Suppressor macrophage treated with lipopolysaccharide for 4 hours (primary cell): Measurements from ENCODE around the gene UVRAG.
"Not testable (repeated sequence)": the region's sequence is repeated elsewhere in the genome, so short reads cannot be mapped to it uniquely, and the experiment has no call there.

Source experiments
- DNase-seq: peaks from one replicate; pipeline ENCODE4 v3.0.0-alpha.2; 2020

Gene UVRAG

DNA sequence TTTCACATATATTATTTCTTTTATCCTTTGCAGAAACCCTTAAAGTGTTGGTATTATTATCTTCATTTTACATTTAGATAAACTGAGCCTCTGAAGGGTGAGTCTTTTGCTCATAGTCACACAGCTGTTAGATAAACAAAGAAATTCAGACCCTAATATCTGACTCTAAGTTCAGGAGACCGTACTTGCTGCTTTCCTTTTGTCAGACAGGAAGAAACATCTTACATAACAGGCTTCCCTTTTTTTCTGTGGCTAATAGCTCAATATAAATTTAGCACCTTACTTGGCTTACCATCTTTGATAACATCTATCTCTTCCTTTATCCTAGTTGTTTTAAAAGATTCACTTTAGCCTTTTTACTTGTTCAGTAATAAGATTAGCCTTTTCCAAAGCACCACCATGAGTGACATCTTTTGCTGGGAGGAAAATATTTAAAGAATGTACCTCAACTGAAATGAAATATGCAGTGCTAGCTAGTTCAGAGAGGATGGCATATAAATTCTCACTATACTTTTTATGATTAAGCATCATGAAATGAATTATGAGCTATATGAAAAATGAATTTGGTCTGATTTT is 262.7 kb downstream of the UVRAG start:
- DNase-seq: peak; percentile 30

DNA sequence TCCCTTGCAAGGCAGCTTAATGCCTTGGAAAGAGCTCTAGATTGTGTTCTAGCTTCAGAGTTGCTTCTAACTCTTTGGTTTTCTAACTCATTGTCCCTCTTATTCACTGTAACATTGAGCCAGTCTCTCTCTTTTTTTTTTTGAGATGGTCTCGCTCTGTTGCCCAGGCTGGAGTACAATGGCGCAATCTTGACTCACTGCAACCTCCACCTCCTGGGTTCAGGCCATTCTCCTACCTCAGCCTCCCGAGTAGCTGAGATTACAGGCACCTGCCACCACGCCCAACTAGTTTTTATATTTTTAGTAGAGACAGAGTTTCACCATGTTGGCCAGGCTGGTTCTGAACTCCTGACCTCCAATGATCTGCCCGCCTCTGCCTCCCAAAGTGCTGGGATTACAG is 266.1 kb downstream of the UVRAG start:
- DNase-seq: not testable (repeated sequence)

DNA sequence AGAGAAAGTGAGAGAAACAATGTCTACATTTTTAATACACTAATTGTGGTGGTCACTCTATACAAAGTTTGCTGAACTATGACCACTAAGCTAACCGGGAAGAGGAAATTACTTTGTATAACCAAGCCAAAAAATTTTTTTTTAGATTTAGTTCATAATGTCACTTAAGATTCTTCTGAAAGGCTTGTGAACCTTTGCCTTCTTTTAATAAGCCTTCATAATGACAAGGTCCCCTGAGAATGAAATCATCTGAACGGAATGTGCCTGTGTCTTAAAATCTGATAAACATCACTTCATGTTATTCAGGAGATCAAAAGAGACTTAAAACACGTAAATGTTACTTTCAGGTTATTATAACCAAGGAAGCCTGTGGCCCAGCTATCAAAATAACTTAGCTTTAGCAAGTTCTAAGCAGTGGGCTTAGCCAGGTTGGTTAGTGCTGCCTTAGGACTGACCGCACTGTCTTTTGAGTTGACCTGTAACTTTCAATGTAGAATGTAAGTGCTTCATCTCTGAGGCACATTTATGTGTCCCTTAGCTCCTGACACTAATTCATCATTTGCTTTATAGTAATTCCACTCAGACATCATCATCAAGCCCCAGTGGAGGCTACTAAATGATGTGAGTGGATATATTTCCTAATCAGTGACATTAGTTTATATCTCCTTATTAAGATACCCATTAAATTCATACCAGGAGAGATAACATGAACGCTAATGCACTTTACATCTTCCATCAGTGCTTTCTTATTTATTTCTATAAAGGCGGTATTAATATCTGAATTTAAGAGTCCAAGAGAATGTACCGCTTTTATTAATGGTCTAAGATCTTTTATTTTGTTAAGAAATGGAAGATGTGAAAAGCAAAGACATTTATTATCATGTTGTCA is 268.8 kb downstream of the UVRAG start:
- DNase-seq: no peak

DNA sequence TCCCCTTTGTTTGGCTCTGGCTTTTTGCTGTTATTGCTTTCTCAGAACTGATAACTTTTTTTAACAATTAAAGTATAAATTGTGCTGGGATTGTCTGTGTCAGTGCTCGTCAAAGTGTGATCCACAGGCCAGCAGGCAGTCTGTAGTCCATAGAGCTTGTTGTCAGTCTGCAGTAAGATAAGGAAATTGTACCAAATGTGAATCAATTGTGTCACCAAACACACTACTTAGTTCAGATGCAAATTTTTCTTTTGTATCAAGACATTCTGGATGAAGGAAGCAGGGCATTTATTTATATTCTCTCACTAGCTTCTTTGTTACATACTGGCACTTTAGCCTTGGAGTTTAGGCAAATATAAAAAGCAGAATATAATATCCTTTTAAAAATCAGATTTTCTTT is 270.3 kb downstream of the UVRAG start:
- no peak for DNase-seq

DNA sequence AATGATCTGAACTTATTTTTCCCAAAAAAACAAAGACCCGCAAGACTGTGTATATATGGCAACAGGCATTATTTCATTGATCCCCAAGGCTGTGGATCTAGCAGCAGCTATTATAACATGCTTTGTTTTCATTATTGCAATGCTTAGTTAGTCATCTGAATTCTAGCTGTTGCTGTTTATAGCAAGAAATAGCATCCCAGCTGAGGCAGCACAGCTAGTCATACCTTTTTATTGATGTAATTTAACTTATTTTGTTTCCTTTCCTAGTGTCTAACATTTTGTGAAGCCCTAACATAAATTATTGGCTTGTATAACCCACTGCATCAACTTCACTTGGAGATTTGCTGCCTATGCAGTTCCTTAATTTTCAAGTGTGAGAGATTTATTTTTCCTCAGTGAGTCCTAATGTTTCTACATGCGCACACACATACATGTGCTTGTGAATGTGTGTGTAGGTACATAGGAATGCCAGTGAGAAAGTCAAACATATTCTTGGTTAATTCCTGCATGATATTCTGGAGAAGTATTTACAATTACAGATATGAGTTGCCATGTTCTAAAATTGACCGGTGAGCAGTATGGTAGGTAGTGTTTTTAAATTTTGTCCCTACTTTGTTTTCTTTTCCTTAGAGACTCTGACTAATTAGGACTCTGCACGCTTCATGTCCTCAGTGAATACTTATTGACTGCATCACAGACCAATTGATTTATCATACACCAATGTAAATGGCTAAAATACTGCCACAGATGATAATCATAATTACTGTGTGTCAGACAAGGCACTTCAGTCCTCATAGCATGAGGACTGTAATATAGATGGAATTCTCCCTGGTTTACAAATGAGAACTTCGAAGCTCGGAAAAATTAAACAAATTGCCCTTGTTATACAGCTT is 272.0 kb downstream of the UVRAG start:
- DNase-seq: no peak

DNA sequence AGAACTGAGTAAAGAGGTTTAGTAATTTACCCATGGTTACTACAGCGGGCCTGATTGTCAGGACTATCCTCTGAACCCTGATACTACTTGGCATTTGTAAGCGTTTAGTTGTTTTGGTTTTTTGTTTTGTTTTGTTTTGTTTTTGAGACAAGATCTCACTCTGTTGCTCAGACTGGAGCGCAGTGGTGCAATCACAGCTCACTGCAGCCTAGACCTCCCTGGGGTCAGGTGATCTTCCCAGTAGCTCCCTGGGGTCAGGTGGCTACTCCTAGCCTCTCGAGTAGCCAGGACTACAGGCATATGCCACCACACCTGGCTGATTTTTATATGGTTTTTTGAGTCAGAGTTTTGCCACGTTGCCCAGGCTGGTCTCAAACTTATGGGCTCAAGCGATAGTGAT is 272.7 kb downstream of the UVRAG start:
- no peak for DNase-seq

DNA sequence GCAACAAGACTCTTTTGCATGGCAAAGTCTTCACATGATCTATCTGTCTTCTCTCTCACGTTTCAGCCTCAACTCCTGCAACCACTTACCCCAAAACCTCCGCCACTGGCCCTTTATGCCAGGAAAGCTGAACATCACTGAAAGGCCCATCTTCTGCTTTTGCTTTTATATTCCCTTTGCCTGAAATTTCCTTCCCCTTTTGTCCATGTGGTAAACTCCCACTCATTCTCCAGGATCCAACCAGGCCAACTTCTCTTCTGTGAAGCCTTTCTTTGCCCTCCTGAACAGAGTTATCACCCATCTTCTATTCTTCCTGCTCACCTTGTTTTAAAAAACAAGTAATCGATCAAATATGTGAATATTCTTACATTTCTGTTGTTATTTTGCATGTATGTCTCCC is 273.5 kb downstream of the UVRAG start:
- peak; percentile 15 for DNase-seq

DNA sequence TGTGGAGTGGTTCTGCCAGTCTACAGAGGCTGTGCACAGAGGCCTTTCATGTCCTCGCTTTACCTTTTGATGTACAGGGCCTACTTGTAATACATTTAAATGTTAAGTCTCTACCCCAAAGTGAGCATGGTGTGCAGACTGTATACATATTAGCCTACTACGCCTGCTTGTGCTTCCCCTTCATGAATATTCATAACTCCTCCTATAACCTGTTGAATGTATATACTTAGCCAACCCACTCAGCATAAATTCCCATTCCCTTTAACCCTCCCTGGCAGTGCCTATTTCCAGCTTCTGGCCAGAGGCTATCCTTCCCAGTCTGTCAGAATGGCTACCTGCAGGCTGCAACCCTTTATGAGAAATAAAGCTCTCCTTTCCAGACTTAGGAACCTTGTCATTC is 275.2 kb downstream of the UVRAG start:
- no peak for DNase-seq

DNA sequence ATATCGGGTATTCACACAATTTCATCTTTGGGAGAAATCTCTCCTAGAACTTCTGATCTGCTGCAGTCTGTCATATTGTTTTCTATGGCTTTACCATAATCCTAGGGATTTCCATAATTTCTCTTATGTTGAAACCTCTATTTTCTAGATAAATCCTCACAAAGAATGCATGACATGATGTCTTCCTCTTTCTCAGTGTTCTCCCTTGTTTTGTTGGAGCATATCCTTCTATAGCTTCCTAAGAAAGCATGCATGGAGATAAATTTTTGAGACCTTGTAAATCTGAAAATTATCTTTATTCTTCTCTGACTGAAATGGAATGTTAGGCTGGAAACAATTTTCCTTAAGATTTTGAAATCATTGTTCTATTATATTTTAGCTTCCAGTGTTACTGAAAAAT is 275.8 kb downstream of the UVRAG start:
- no peak for DNase-seq

DNA sequence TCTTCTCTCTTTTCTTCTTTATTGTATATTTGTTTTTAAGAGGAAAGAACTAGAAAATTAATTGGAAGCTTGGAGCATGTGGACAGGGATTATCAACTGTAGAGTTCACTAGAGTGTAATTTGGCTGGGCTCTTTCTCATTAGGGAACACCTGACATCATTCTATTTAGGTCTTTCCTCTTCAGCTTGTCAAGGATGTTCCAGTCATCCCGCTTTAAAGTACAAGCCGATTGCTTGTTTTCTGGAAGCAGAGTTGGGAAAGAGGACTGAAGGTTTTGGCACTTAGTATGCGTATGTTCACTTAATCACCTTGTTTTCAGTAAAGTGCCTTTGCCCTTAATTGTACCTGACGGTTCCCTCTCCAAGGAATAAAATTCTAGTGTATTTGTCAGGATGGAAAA is 279.7 kb downstream of the UVRAG start:
- DNase-seq: no peak

DNA sequence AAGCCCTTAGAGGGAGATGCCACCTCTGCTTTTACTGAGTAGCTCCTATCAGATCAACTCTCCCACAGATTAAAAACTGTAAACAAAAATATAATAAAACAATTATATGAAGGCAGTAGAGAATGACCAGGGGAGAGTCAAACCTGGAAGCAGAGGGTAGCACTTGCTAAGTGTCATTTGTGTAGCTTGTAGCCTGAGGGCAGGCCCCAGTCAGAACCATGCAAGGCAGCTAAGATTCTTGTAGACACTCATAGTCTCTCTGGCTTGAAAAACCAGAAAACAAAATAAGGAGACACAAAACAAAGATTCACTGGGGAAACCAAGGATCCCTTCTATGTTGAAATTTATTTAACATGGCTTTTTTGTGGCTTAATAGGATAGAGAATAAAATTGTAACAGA is 280.9 kb downstream of the UVRAG start:
- no peak for DNase-seq

DNA sequence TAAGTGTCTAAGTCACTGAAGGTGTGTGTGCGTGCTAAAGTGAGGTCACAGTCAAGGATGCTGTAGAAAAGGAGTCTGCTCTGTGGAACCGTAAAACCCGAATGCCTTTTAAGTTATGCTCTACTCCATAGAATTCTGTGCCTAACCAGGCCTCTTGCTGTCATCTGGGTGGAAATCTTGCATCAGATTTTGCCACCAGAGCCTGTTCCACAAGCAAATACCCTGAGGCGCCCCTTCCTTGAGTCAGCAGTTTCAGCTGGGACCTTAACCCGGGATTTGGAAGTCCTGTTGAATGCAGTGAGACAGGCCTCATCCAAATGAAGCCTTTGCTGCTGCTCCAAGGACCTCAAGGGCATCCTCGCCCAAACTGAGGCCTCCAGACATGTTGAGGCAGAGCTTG is 281.5 kb downstream of the UVRAG start:
- DNase-seq: no peak

DNA sequence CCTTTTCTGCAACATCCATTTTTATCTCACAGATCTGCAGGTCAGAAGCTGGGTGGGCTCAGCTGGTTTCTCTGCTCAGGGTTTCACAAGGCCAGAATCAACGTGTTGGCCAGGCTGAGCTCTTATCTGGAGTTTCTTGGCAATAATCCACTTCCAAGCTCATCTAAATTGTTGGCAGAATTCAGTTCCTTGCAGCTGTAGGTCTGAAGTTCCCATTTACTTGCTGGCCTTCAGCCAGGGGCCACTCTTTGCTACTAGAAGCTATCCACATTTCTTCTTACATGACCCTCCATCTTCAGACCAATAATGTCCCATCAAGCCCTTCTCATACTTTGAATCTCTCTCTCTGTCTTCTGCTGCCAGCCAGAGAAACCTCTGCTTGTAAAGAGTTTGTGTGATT is 287.8 kb downstream of the UVRAG start:
- no peak for DNase-seq

DNA sequence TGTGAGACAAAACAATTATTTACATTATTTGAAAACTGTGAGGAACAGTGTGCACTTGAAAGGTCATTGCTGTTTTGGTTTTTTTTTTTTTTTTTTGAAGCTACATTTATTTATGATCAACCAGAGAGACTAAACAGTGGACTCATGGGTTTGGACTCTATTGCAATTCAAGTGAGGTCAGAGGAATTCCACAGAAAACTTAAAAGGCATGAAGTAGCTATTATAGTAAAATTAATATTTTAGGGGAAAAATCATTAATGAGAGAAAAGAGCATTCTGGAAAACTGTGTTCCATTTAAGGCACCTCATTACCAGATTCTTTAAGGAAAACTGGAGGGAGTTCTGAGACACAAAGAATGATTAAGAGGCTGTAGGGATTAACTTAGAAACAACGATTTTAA is 288.4 kb downstream of the UVRAG start:
- DNase-seq: no peak

DNA sequence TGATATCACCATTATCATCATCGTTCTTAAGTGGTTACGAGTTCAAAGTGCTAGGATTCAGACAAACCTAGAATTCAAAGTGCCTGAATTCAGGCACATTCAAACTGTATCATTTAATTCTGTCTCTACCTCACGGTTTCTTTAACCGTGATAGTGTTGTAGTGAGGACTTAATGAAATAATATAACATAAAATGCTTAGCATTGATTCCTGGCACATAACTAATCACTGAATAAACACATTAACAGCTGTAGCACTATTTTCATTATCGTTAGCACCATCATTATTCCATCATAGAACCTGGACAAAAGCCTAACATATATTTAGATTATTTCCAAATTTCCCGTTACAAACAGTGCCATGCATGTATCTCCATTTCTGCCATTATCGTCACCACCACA is 289.3 kb downstream of the UVRAG start:
- no peak for DNase-seq

DNA sequence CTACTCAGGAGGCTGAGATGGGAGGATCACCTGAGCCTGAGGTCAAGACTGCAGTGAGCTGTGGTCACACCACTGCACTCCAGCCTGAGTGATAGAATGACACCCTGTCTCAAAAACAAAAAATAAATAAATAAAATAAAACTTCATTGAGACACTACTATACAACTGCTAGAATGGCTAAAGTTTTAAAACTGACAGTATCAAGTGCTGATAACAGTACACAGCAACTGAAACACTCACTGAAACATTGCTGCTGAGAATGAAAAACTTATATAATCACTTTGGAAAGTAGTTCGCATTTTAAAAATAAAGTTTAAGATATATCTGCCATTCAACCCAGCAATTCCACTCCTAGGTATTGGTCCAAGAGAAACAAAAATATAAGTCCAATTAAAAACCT is 290.6 kb downstream of the UVRAG start:
- DNase-seq: no peak

DNA sequence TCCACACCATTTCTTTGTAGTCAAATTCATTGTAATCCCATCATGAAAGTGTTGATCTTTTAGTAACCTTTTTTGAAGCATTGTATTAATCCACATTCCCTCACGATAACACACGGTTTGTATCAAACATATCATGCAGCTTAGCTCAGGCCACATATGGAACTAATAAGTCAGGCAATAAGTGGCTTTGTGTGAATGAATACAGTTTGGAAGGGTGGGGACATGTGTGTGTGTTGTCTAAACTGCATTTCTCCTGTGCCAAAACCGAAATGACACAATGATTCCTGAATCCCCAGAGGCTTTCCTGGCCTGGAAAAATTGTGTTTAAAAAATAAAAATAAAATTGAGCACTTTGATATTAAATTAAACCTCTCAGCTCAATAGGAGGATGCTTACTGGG is 293.0 kb downstream of the UVRAG start:
- DNase-seq: no peak

DNA sequence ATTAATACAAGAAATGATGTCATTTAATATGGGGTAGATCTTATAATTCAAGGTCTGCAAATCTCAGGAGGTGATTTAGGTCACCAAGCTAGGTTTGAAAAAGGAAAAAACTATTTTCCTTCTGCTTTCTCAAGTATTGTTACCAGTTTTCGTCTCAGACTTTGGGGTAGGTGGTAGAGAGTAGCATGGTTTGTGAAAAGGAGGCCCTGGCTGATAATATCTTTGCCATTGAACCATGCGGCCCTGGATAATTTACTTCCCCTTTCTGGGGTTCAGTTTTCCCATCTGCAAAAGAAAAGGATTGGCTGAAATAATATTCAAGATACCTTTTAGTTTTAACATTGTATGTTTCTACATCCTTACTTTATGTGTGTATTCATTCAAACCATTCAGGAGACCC is 299.2 kb downstream of the UVRAG start:
- no peak for DNase-seq

DNA sequence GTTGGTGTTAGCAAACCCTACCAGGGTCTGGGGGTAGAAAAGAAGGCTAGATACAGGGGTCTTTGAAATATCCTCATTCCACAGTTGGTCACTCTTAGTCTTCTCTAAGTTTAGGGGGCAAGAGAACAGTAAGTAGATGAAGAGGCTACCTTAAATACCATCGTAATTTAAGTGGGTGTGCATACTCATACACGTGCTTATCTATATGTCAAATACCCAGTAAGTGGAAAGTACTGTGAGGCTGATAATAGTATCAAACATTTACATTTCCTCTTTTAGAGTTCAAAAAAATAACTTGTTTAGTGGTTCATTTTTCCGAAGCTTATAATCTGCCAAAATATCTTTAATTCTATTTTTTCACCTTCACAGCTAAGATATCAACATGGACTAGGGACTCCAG is 300.5 kb downstream of the UVRAG start:
- no peak for DNase-seq

DNA sequence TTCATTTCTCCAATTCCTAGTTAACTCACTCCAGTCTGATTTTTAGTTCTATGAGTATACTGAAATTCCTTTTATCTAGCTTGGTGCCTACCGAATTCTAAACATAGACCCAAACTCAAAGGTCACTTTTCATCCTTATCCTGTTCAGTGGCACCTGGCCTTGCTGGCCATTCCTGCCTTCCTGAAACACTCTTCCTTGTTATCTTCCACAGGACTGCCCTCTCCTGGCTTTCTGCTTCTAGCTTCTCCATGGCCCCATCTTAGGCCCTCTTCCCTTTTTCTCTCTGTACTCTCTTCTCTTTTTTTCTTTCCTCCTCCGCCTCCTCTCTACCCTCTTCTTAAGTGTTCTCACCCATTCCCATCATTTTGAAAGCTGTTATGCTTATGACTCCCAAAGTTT is 304.0 kb downstream of the UVRAG start:
- peak; percentile 35 for DNase-seq

DNA sequence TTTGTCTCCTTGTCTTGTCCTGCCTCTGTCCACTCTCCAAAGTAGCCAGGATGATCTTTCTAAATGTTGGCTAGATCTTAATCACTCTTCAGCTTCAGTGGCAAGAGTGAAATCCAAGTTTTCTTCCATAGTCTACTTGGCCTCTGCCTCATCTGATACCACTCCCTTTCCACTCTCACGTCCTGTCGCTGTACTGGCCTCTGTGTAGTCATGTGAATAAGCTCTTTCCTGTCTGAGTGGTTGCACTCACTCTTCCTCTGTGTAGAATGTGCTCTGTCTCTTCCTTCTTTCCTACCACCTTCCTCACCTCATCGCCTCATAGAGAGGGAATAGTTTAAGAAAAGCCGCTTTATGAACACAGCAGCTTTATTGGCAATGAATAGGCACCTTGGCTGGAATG is 304.8 kb downstream of the UVRAG start:
- DNase-seq: peak; percentile 15

DNA sequence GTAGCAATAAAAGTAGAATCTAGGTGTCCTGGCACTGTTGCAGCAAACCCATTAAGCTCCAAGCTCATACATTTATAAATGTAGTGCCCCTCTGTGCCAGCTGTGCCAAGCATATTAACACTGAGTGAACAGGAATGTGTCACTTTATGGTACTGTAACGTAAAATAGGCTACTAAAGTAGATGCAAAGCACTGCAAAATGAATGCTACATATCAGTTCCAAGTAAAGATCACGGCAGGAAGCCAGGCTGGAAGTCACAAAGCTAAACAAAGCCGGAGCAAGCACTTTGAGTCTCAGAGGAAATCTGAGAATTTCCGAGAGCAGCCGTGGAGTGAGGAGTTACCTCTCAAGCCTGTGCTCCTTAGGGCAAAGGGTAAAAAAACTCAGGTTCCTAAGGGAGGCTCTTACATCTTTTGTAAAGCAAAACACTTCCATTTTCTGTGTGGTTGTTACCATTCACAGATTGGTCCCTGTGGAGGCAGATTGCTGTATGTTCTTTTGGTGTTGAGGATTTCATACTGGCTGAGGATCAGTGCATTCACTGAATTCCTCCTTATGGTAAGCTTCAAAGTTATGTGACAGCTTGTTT is 305.6 kb downstream of the UVRAG start:
- no peak for DNase-seq

DNA sequence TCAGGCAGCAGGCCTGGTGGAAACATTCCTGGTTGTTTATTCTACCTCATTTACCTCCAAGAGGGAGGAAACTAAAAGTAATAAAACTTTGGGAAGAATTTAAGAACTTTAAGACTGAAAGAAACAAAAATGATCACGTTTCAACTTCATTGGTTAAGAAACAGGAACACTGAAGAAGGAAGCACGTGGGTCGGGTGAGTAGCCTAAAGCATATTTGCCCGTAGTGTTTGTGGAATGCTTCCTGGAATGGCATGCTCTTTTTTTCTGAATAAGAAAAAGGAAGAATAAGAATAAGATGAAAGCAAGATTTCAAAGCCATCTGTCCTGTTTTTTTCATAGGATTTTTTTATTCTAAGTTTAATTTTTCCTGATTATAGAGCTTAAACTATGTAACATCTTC is 308.2 kb downstream of the UVRAG start:
- peak; percentile 49 for DNase-seq
